Measurements from ENCODE around the gene GCAT. TPM values are rescaled to one million over a fixed set of nuclear protein-coding genes. Genes with fewer than 3 reads are reported as not detected.

The GCAT gene
- total RNA-seq, 4 donors from 2014 or later = 11.3 to 34.5 (median 20.1) TPM

GRCh38 chr22:37803195-37803638 is 4.5 kb upstream of the GCAT start:
- Histone ChIP-seq H3K4me3 (peak overlapping the region; percentile 70), H3K27me3 (no peaks in the 10 kb centered on the region), H3K9me3 (no peaks in the 10 kb centered on the region), H3K27ac (no peak overlapping the region), H3K36me3 (no peaks in the 10 kb centered on the region), H3K4me1 (peaks cover 56% of the 10 kb centered on the region)
- WGBS = 55% methylated on average over 16 of the region's 16 CpGs
- TF ChIP-seq POLR2AphosphoS5 (IDR thresholded peaks at IDR 0.05) (no peak), CTCF (IDR thresholded peaks at IDR 0.05) (no peak), EP300 (IDR thresholded peaks at IDR 0.05) (no peak), POLR2A (IDR thresholded peaks at IDR 0.05) (no peak)
- no peak for DNase-seq (ENCODE audit: low spot score in 2 of 2)

DNA sequence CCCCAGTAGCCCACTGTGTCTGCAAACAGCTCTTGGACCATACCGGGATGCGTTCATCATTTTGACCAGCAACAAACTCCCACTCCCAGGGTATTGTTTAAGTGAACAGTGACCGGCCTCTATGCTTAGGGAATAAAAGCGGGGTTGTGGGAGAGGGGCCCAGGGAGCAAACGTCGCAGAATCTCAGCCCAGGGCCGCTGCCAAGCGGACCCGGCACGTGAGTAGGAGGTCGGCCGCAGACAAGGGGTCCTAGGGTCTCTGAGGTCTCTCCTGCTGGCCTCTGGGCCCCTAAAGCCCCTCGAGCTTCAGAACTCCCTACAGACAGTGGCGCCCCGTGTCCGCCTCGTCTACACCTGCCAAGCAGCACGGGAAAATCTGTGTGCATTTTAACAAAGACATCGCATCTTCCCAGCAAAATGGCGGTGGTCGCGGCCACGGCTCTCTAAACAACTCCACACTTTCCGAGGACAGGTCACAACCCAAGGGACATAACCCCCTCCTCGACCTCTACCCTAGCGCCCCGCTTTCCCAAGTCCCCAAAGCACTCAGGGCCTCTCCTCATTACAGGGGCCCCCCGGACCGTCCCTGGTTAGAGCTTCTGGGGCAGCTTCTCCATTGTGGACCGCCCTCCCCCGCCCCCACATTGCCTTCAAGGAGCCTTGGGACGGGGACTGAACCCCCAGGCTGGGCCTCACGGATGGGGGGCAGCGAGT is 3.9 kb upstream of the GCAT start:
- Histone ChIP-seq H3K9me3 (no peaks in the 10 kb centered on the region), H3K27me3 (no peaks in the 10 kb centered on the region), H3K36me3 (no peaks in the 10 kb centered on the region), H3K4me3 (peak overlapping the region; percentile 75), H3K27ac (no peak overlapping the region), H3K4me1 (peaks cover 62% of the 10 kb centered on the region)
- DNase-seq (ENCODE audit: low spot score in 2 of 2) = no peak
- TF ChIP-seq EP300 (IDR thresholded peaks at IDR 0.05) (no peak), POLR2A (IDR thresholded peaks at IDR 0.05) (no peak), POLR2AphosphoS5 (IDR thresholded peaks at IDR 0.05) (no peak), CTCF (IDR thresholded peaks at IDR 0.05) (no peak)
- 55% methylated on average over 33 of the region's 34 CpGs for WGBS

GRCh38 chr22:37804352-37804880 is 3.3 kb upstream of the GCAT start:
- H3K27ac ChIP-seq = peak overlapping the region; percentile 91
- peak overlapping the region; percentile 75 for H3K4me3 ChIP-seq
- 5% methylated on average over 10 of the region's 29 CpGs for WGBS
- TF ChIP-seq EP300 (IDR thresholded peaks at IDR 0.05) (no peak), CTCF (IDR thresholded peaks at IDR 0.05) (no peak)
- peaks cover 67% of the 10 kb centered on the region for H3K4me1 ChIP-seq
- H3K27me3 ChIP-seq = no peaks in the 10 kb centered on the region
- H3K36me3 ChIP-seq = no peaks in the 10 kb centered on the region
- no peaks in the 10 kb centered on the region for H3K9me3 ChIP-seq
- DNase-seq (ENCODE audit: low spot score in 2 of 2) = no peak

- Histone ChIP-seq H3K36me3 (no peaks in the 10 kb centered on the region), H3K4me1 (peaks cover 69% of the 10 kb centered on the region), H3K9me3 (no peaks in the 10 kb centered on the region), H3K4me3 (peak overlapping the region; percentile 75), H3K27me3 (no peaks in the 10 kb centered on the region), H3K27ac (peak overlapping the region; percentile 91)
- WGBS = 10% methylated on average over 4 of the region's 87 CpGs
- peak; percentile 94 to 96 for DNase-seq (ENCODE audit: low spot score in 2 of 2)
- peak in 2 of 3 donors; percentile 75 to 94 for TF ChIP-seq POLR2AphosphoS5 (IDR thresholded peaks at IDR 0.05)
- TF ChIP-seq CTCF (IDR thresholded peaks at IDR 0.05) = no peak
- TF ChIP-seq EP300 (IDR thresholded peaks at IDR 0.05) = no peak
- TF ChIP-seq POLR2A (IDR thresholded peaks at IDR 0.05) = peak; percentile 13 to 64
Measured at GRCh38 chr22:37804881-37805809, 2.6 kb upstream of the GCAT start.
